HEK293T (cell line): Measurements from ENCODE around the gene NHLRC3.

Source experiments
- BHLHE40 ChIP-seq: fragments of 450-650 bp; IDR thresholded peaks from 2 replicates; pipeline ENCODE4 v1.6.1; 2016; ENCODE audit warnings: mild to moderate bottlenecking, moderate library complexity, borderline replicate concordance
- CTBP1 ChIP-seq: fragments of 450-650 bp; IDR thresholded peaks from 2 replicates; pipeline ENCODE4 v1.6.1; 2016; ENCODE audit warnings: borderline replicate concordance
- ELF4 ChIP-seq: fragments of 450-650 bp; IDR thresholded peaks from 2 replicates; pipeline ENCODE4 v1.6.1; 2017; ENCODE audit warnings: antibody characterized with exemption
- FOXA1 ChIP-seq: fragments of 450-650 bp; IDR thresholded peaks from 2 replicates; pipeline ENCODE4 v1.6.1; 2016; ENCODE audit warnings: mild to moderate bottlenecking
- FOXK2 ChIP-seq: fragments of 450-650 bp; IDR thresholded peaks from 2 replicates; pipeline ENCODE4 v1.6.1; 2016; ENCODE audit warnings: mild to moderate bottlenecking
- HDGF ChIP-seq: fragments of 450-650 bp; IDR thresholded peaks from 2 replicates; pipeline ENCODE4 v1.6.1; 2017; ENCODE audit warnings: antibody characterized with exemption, borderline replicate concordance
- L3MBTL2 ChIP-seq: fragments of 450-650 bp; conservative IDR thresholded peaks from 2 replicates; pipeline ENCODE4 v1.6.1; 2016; ENCODE audit warnings: mild to moderate bottlenecking
- LEF1 ChIP-seq: fragments of 450-650 bp; IDR thresholded peaks from 2 replicates; pipeline ENCODE4 v1.6.1; 2017; ENCODE audit warnings: mild to moderate bottlenecking, borderline replicate concordance
- NFRKB ChIP-seq: fragments of 450-650 bp; IDR thresholded peaks from 2 replicates; pipeline ENCODE4 v1.6.1; 2016; ENCODE audit warnings: mild to moderate bottlenecking, moderate library complexity
- PKNOX1 ChIP-seq: fragments of 450-650 bp; IDR thresholded peaks from 2 replicates; pipeline ENCODE4 v1.6.1; 2016
- SP1 ChIP-seq: fragments of 450-650 bp; IDR thresholded peaks from 2 replicates; pipeline ENCODE4 v1.6.1; 2017
- SUZ12 ChIP-seq: fragments of 450-650 bp; IDR thresholded peaks from 2 replicates; pipeline ENCODE4 v1.6.1; 2016; ENCODE audit warnings: mild to moderate bottlenecking
- TARDBP ChIP-seq: fragments of 450-650 bp; IDR thresholded peaks from 2 replicates; pipeline ENCODE4 v1.6.1; 2016
- ZNF384 ChIP-seq: fragments of 450-650 bp; IDR thresholded peaks from 2 replicates; pipeline ENCODE4 v1.6.1; 2016

- TF ChIP-seq SP1 (no peak), ELF4 (no peak), TARDBP (no peak), LEF1 (no peak), FOXK2 (no peak), SUZ12 (no peak), NFRKB (no peak), CTBP1 (no peak), BHLHE40 (no peak), FOXA1 (no peak), L3MBTL2 (no peak), HDGF (no peak), PKNOX1 (peak; percentile 73), ZNF384 (no peak)
Measured at GRCh38 chr13:39035799-39036198, 2.5 kb upstream of the NHLRC3 start.
